ENCODE data around the gene TRO. TPM values are rescaled to one million over a fixed set of nuclear protein-coding genes. Genes with fewer than 3 reads are reported as not detected.

The TRO gene
- total RNA-seq, 1 donor: 22.4 TPM

DNA sequence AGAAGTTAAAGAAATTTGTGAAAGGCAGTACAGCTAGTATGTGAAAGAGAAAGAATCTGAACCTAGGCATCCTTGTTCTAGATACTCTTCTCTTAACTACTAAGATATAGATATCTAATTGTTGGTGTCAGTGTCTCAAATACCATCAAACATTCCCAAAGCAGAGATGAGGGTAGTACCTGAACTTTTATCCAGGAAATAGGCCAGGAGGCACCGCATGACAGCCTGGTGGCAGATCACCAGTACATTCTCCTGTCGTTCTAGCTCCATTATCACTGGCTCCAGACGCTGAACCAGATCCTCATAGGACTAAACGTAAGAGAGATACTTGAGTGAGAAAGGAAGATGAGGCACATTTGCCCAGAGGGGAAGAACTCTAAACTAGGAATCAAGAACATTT, 16.8 kb downstream of the TRO start:
- H3K79me2 ChIP-seq (ENCODE audit: insufficient read depth, low read length): no peaks in the 10 kb centered on the region
- DNase-seq (ENCODE audit: insufficient read length, low spot score, missing footprints): no peak
- no peak overlapping the region for H3K4me2 ChIP-seq (ENCODE audit: insufficient read depth, low read length)
- no peaks in the 10 kb centered on the region for H3K27me3 ChIP-seq (ENCODE audit: insufficient read depth, low read length)
- H3K4me1 ChIP-seq (ENCODE audit: insufficient read depth, low read length): no peaks in the 10 kb centered on the region
- no peaks in the 10 kb centered on the region for H3K9me3 ChIP-seq (ENCODE audit: low read depth, low read length)
- H2AFZ ChIP-seq (ENCODE audit: low read length): no peak overlapping the region
- H3K36me3 ChIP-seq (ENCODE audit: insufficient read depth, low read length): no peaks in the 10 kb centered on the region
- TF ChIP-seq, protein P1, sequence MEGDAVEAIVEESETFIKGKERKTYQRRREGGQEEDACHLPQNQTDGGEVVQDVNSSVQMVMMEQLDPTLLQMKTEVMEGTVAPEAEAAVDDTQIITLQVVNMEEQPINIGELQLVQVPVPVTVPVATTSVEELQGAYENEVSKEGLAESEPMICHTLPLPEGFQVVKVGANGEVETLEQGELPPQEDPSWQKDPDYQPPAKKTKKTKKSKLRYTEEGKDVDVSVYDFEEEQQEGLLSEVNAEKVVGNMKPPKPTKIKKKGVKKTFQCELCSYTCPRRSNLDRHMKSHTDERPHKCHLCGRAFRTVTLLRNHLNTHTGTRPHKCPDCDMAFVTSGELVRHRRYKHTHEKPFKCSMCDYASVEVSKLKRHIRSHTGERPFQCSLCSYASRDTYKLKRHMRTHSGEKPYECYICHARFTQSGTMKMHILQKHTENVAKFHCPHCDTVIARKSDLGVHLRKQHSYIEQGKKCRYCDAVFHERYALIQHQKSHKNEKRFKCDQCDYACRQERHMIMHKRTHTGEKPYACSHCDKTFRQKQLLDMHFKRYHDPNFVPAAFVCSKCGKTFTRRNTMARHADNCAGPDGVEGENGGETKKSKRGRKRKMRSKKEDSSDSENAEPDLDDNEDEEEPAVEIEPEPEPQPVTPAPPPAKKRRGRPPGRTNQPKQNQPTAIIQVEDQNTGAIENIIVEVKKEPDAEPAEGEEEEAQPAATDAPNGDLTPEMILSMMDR (IDR thresholded peaks at IDR 0.05; ENCODE audit: extremely low read depth, low read depth, low read length): no peak
- no peak overlapping the region for H3K27ac ChIP-seq (ENCODE audit: low read depth, low read length)
- no peak overlapping the region for H3K4me3 ChIP-seq (ENCODE audit: insufficient read depth, low read length)
- H4K20me1 ChIP-seq (ENCODE audit: insufficient read depth, low read length): no peaks in the 10 kb centered on the region

DNA sequence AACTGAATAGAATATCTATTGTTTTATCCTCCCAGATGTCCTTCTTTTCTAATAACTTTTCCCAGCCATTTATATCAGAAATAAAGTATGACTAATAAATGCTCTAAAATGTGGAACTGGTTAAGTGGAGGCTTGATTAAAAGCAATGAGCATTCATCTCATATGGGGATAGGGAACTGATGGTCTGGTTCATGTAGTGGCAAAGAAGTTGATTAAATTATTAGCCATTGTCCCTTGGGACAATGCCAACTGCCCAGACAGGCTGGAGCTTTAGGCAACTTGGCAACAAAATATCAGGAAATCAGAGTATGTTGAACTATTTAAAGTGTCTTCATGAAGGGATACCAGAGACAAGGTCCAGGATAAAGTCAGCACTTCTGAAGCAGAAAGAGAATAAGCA, 24.2 kb downstream of the TRO start:
- H3K79me2 ChIP-seq (ENCODE audit: insufficient read depth, low read length): no peaks in the 10 kb centered on the region
- no peak overlapping the region for H3K27ac ChIP-seq (ENCODE audit: low read depth, low read length)
- DNase-seq (ENCODE audit: insufficient read length, low spot score, missing footprints): no peak
- no peaks in the 10 kb centered on the region for H3K36me3 ChIP-seq (ENCODE audit: insufficient read depth, low read length)
- H2AFZ ChIP-seq (ENCODE audit: low read length): no peak overlapping the region
- H3K4me1 ChIP-seq (ENCODE audit: insufficient read depth, low read length): no peaks in the 10 kb centered on the region
- no peaks in the 10 kb centered on the region for H4K20me1 ChIP-seq (ENCODE audit: insufficient read depth, low read length)
- no peak overlapping the region for H3K4me3 ChIP-seq (ENCODE audit: insufficient read depth, low read length)
- H3K4me2 ChIP-seq (ENCODE audit: insufficient read depth, low read length): no peak overlapping the region
- H3K9me3 ChIP-seq (ENCODE audit: low read depth, low read length): no peaks in the 10 kb centered on the region
- TF ChIP-seq, protein P1 (IDR thresholded peaks at IDR 0.05; ENCODE audit: extremely low read depth, low read depth, low read length): no peak
- no peaks in the 10 kb centered on the region for H3K27me3 ChIP-seq (ENCODE audit: insufficient read depth, low read length)

DNA sequence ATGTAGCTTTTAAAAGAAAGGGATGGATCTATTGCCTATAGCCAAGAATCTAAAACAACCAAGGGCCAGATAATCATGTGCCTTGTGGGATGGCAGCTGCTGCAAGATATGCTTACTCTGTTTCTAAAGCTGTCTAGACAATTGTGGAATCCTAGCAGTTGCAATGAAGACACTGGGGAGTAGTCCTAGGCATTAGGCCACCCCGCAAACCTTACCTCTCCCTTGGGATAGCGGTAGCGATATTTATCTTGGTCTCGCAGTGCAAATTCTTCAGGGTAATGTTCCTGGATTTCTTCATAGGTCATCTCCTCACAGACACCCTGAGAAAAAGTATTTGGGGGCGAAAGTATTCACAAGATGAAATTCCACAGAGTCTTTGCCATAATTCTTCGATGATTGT, 24.6 kb downstream of the TRO start:
- DNase-seq (ENCODE audit: insufficient read length, low spot score, missing footprints): no peak
- TF ChIP-seq, protein P1 (IDR thresholded peaks at IDR 0.05; ENCODE audit: extremely low read depth, low read depth, low read length): no peak
- no peaks in the 10 kb centered on the region for H3K79me2 ChIP-seq (ENCODE audit: insufficient read depth, low read length)
- H3K36me3 ChIP-seq (ENCODE audit: insufficient read depth, low read length): no peaks in the 10 kb centered on the region
- H3K27me3 ChIP-seq (ENCODE audit: insufficient read depth, low read length): no peaks in the 10 kb centered on the region
- H3K4me3 ChIP-seq (ENCODE audit: insufficient read depth, low read length): no peak overlapping the region
- no peaks in the 10 kb centered on the region for H4K20me1 ChIP-seq (ENCODE audit: insufficient read depth, low read length)
- no peaks in the 10 kb centered on the region for H3K9me3 ChIP-seq (ENCODE audit: low read depth, low read length)
- H3K4me2 ChIP-seq (ENCODE audit: insufficient read depth, low read length): no peak overlapping the region
- H3K27ac ChIP-seq (ENCODE audit: low read depth, low read length): no peak overlapping the region
- H2AFZ ChIP-seq (ENCODE audit: low read length): no peak overlapping the region
- H3K4me1 ChIP-seq (ENCODE audit: insufficient read depth, low read length): no peaks in the 10 kb centered on the region

DNA sequence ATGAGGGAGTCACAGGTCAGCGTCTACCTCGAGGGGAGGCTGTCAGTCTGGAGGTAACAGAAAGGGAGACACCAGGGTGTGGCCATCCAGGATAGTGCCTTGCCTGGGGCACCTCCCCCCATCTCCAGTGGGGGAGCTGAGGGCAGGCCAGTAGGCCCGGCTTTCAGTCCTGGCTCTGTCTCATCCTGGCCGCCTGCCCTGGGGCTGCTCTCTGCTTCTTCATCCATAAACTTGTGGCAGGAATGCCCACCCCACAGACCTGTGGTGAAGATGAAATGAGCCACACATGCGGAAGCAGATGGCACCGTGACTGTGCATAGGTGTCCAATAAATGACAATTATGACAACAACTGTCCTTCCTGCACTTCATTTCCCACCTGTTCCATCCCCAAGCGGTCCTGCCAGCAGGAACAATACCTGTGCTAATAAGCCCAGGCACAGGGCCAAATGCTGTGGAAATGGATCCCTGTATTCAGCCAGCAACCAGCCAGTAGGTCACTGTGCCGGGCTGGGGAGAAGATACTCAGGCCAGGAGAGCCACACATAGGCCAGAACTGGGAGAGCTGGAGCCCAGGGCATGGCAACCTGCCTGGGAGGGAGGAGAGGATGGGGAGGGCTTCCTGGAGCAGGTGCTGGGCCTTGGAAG, 30.2 kb downstream of the TRO start:
- Histone ChIP-seq H3K4me2 (ENCODE audit: insufficient read depth, low read length) (no peak overlapping the region), H3K9me3 (ENCODE audit: low read depth, low read length) (no peaks in the 10 kb centered on the region), H2AFZ (ENCODE audit: low read length) (no peak overlapping the region), H3K27ac (ENCODE audit: low read depth, low read length) (no peak overlapping the region), H3K4me1 (ENCODE audit: insufficient read depth, low read length) (no peaks in the 10 kb centered on the region), H3K79me2 (ENCODE audit: insufficient read depth, low read length) (no peaks in the 10 kb centered on the region), H3K27me3 (ENCODE audit: insufficient read depth, low read length) (peaks cover 5% of the 10 kb centered on the region), H4K20me1 (ENCODE audit: insufficient read depth, low read length) (no peaks in the 10 kb centered on the region), H3K36me3 (ENCODE audit: insufficient read depth, low read length) (no peaks in the 10 kb centered on the region), H3K4me3 (ENCODE audit: insufficient read depth, low read length) (no peak overlapping the region)
- TF ChIP-seq, protein P1 (IDR thresholded peaks at IDR 0.05; ENCODE audit: extremely low read depth, low read depth, low read length): no peak
- DNase-seq (ENCODE audit: insufficient read length, low spot score, missing footprints): no peak
